ENCODE data around the gene NUCB1. TPM values are rescaled to one million over a fixed set of nuclear protein-coding genes. Genes with fewer than 3 reads are reported as not detected.
A peak's percentile ranks its signal among the peaks of the same experiment; 100 is the strongest.

The NUCB1 gene
- total and polyA plus RNA-seq, 9 of the 15 experiments (the other 6 are each of a cell fraction or from before 2014, with no cell fraction given) = 3.1 to 153 (median 71.7) TPM

DNA sequence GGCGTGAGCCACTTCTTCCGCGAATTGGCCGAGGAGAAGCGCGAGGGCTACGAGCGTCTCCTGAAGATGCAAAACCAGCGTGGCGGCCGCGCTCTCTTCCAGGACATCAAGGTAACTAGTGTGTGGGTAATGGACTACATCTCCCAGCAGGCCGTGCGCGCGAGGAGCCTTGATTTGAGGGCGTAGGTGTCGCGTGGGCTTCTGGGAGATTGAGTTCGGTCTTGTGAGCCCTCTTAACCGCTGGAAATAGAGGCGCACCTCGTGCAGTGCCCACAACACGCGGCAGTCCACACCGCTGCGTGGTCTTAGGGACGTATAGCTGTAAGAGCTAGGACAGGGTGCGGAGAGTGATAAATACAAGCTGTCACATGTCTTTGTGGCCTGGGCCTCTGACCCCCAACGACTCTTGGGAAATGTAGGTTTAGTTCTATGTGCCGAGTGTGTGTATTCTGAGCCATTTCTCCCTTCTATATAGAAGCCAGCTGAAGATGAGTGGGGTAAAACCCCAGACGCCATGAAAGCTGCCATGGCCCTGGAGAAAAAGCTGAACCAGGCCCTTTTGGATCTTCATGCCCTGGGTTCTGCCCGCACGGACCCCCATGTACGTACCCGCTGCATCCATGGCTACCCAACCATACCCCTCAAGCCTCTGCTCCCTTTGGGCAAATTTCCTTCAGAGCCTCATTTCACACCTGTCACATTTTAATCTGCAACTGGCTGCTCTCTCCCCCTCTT lies 65.9 kb downstream of the NUCB1 start:
- in situ Hi-C loops (cut with MboI) = loop anchor here (10.0 kb wide), 1 partner anchor 91 kb away; the partner anchor contains the start of gene PPP1R15A
- Histone ChIP-seq H3K27ac (ENCODE audit: extremely low read depth, low read depth, low read length) (peak overlapping the region; percentile 82), H3K9me3 (replicated peaks; ENCODE audit: control insufficient read depth, insufficient read depth, low read depth, low read length) (no peaks in the 10 kb centered on the region), H3K9me1 (ENCODE audit: control insufficient read depth, insufficient read depth, low read length) (no peaks in the 10 kb centered on the region), H3K4me1 (replicated peaks in 1 of 2; ENCODE audit: control insufficient read depth in 2 of 2, insufficient read depth in 2 of 2, low read length in 2 of 2) (peaks cover 41 to 70% of the 10 kb centered on the region in 2 experiments), H3K4me3 (peak overlapping the region; percentile 70), H3K79me2 (ENCODE audit: control insufficient read depth, insufficient read depth, low read length) (peaks cover 56% of the 10 kb centered on the region), H3K27me3 (ENCODE audit: control insufficient read depth in 2 of 2, insufficient read depth in 2 of 2, low read length in 2 of 2) (no peaks in the 10 kb centered on the region), H2AFZ (ENCODE audit: low read depth, low read length) (no peak overlapping the region), H4K20me1 (replicated peaks; ENCODE audit: control insufficient read depth, insufficient read depth, low read length) (peaks cover 21% of the 10 kb centered on the region), H3K9ac (ENCODE audit: insufficient read depth in 1 of 2, low read depth in 2 of 2, low read length in 2 of 2) (peak overlapping the region; percentile 90 to 91), H3K36me3 (ENCODE audit: control insufficient read depth, insufficient read depth, low read length) (peaks cover 52% of the 10 kb centered on the region), H3K4me2 (ENCODE audit: insufficient read depth, low read length) (peak overlapping the region; percentile 99)
- under 1% methylated on average over 34 of the region's 36 CpGs for WGBS (ENCODE audit: insufficient coverage, low coverage, missing lambda C conversion rate)
- ATAC-seq (peak; percentile 9), FAIRE-seq (peak; percentile 44), DNase-seq (ENCODE audit: extremely low read depth in 1 of 4, low spot score in 3 of 4) (peak; percentile 49 to 88 (median 55))
- TSS peak; percentile 87 for BruUV-seq (replicated peaks)
- ChIA-PET POLR2A (interaction anchor here (0.5 to 14.5 kb wide), 47 partner anchors 12 to 668 kb away, joined by 3 to 439 read pairs (median 4); partner anchors contain the start of genes BAX, BCAT2, DHDH and GYS1), CTCF (ENCODE audit: low intra/inter-chr PET ratio) (interaction anchor here (0.6 to 1.0 kb wide), 2 partner anchors 93 to 153 kb away, joined by 3 read pairs; no protein-coding TSS in a partner anchor)
- intact Hi-C loops (cut with micrococcal nuclease) = loop anchor here (2.0 to 5.0 kb wide), 2 partner anchors 34 to 65 kb away; partner anchors contain the start of genes DHDH and NUCB1
- TF ChIP-seq, protein P1, sequence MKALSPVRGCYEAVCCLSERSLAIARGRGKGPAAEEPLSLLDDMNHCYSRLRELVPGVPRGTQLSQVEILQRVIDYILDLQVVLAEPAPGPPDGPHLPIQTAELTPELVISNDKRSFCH (CRISPR knock-in tag; IDR thresholded peaks at IDR 0.05) = no peak
- TF ChIP-seq, protein P1 (tag; IDR thresholded peaks at IDR 0.05) = no peak
- TF ChIP-seq, protein P2, sequence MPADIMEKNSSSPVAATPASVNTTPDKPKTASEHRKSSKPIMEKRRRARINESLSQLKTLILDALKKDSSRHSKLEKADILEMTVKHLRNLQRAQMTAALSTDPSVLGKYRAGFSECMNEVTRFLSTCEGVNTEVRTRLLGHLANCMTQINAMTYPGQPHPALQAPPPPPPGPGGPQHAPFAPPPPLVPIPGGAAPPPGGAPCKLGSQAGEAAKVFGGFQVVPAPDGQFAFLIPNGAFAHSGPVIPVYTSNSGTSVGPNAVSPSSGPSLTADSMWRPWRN (IDR thresholded peaks at IDR 0.05; ENCODE audit: low read depth) = no peak
- TF ChIP-seq, protein P3, sequence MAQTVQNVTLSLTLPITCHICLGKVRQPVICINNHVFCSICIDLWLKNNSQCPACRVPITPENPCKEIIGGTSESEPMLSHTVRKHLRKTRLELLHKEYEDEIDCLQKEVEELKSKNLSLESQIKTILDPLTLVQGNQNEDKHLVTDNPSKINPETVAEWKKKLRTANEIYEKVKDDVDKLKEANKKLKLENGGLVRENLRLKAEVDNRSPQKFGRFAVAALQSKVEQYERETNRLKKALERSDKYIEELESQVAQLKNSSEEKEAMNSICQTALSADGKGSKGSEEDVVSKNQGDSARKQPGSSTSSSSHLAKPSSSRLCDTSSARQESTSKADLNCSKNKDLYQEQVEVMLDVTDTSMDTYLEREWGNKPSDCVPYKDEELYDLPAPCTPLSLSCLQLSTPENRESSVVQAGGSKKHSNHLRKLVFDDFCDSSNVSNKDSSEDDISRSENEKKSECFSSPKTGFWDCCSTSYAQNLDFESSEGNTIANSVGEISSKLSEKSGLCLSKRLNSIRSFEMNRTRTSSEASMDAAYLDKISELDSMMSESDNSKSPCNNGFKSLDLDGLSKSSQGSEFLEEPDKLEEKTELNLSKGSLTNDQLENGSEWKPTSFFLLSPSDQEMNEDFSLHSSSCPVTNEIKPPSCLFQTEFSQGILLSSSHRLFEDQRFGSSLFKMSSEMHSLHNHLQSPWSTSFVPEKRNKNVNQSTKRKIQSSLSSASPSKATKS (CRISPR knock-in tag; IDR thresholded peaks at IDR 0.05) = no peak
- TF ChIP-seq NFATC3 (IDR thresholded peaks at IDR 0.05) (no peak), THRAP3 (IDR thresholded peaks at IDR 0.05; ENCODE audit: borderline replicate concordance) (0 out of 2 replicates have a peak, but pooled peaks have one; percentile 4), KLF10 (CRISPR knock-in tag; IDR thresholded peaks at IDR 0.05) (no peak; the same call in 1 of the 2 replicates), MYBL2 (IDR thresholded peaks at IDR 0.05; ENCODE audit: low read depth) (no peak), MYBL2 (CRISPR knock-in tag; IDR thresholded peaks at IDR 0.05; ENCODE audit: borderline replicate concordance) (no peak), POLR2B (IDR thresholded peaks at IDR 0.05; ENCODE audit: low read depth, partially characterized antibody) (peak; percentile 2)
- TF ChIP-seq, protein P4, sequence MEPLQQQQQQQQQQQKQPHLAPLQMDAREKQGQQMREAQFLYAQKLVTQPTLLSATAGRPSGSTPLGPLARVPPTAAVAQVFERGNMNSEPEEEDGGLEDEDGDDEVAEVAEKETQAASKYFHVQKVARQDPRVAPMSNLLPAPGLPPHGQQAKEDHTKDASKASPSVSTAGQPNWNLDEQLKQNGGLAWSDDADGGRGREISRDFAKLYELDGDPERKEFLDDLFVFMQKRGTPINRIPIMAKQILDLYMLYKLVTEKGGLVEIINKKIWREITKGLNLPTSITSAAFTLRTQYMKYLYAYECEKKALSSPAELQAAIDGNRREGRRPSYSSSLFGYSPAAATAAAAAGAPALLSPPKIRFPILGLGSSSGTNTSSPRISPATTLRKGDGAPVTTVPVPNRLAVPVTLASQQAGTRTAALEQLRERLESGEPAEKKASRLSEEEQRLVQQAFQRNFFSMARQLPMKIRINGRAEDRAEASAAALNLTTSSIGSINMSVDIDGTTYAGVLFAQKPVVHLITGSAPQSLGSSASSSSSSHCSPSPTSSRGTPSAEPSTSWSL (CRISPR knock-in tag; IDR thresholded peaks at IDR 0.05; ENCODE audit: borderline replicate concordance) = no peak
- TF ChIP-seq, protein P5, sequence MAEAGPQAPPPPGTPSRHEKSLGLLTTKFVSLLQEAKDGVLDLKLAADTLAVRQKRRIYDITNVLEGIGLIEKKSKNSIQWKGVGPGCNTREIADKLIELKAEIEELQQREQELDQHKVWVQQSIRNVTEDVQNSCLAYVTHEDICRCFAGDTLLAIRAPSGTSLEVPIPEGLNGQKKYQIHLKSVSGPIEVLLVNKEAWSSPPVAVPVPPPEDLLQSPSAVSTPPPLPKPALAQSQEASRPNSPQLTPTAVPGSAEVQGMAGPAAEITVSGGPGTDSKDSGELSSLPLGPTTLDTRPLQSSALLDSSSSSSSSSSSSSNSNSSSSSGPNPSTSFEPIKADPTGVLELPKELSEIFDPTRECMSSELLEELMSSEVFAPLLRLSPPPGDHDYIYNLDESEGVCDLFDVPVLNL (CRISPR knock-in tag; IDR thresholded peaks at IDR 0.05; ENCODE audit: low read depth) = no peak
- TF ChIP-seq, protein P6, sequence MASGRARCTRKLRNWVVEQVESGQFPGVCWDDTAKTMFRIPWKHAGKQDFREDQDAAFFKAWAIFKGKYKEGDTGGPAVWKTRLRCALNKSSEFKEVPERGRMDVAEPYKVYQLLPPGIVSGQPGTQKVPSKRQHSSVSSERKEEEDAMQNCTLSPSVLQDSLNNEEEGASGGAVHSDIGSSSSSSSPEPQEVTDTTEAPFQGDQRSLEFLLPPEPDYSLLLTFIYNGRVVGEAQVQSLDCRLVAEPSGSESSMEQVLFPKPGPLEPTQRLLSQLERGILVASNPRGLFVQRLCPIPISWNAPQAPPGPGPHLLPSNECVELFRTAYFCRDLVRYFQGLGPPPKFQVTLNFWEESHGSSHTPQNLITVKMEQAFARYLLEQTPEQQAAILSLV (tag; IDR thresholded peaks at IDR 0.05) = no peak
